GM21423 (cell line): ENCODE results near the gene CELF2.
A peak's percentile ranks its signal among the peaks of the same experiment; 100 is the strongest.
"Not testable (repeated sequence)": the region's sequence is repeated elsewhere in the genome, so short reads cannot be mapped to it uniquely, and the experiment has no call there.

ENCODE experiments used
- ATAC-seq: cut with Tn5 transposase; IDR thresholded peaks from one replicate; pipeline ENCODE4 v1.9.1; 2021; ENCODE audit warnings: mild to moderate bottlenecking, moderate library complexity; ENCODE audit not compliant: unreplicated experiment

Gene CELF2

GRCh38 chr10:11168423-11169090, 150.9 kb downstream of the CELF2 start:
- no peak for ATAC-seq

DNA sequence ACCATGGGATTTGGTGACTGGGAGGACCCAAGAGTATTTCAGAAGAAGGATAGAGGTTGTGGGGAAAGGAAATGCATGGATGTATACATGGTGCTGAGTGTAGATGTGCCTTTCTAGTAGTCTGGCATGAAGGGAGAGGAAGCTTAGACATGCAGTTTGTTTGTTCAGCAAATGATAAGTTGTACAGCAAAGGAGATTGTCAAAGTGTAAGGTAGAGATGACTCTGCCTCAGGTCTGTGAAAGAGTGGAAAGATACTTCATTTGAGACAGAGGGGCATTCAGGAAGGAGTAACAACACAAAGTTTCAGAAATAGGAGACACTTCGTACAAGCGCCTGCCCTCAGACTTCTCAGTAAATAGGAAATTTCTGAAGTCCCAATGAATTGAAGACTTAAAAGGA, 152.3 kb downstream of the CELF2 start:
- no peak for ATAC-seq

DNA sequence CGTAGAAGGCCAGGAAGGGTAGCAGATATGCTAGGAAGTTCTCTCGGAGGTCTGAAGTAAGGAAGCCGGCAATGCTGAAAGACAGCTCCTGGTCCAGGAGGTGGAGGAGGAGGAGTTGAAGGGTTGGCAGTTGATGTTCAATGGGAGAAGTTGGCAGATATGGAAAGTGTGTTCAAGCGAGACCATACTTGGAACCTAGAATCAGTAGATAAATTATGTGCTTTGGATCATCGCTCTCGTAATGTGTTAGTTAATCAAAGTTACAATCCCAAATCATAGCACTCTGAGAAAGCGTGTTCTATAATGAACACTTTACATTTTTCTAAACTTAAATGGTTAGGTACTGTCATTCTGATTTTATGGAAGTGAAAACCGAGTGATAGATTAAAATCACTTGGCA, 152.9 kb downstream of the CELF2 start:
- ATAC-seq, result no peak

GRCh38 chr10:11170993-11171851, 153.6 kb downstream of the CELF2 start:
- ATAC-seq, result peak; percentile 24

- no peak for ATAC-seq
Observed at GRCh38 chr10:11173042-11173441, 155.4 kb downstream of the CELF2 start.

DNA sequence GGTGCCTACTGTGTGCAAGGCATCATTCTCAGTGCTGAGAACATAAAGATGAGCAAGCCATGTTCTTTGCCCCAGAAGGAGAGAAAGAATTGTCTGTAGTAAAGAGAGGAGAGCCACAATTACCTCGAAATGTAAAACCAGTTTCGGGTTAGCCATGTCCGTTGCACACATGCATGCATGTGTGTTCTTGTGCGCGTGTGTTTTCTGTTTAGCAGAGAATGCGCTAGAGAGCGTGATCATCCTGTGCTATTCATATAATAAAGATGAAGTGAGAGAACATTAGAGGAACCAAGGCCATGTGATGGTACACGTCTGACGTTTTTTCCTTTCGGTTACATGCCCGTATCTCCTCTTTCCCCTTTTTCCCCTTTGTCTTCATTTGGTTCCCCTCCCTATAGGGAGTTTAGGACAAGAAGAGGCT, 158.2 kb downstream of the CELF2 start:
- ATAC-seq, result peak; percentile 42

DNA sequence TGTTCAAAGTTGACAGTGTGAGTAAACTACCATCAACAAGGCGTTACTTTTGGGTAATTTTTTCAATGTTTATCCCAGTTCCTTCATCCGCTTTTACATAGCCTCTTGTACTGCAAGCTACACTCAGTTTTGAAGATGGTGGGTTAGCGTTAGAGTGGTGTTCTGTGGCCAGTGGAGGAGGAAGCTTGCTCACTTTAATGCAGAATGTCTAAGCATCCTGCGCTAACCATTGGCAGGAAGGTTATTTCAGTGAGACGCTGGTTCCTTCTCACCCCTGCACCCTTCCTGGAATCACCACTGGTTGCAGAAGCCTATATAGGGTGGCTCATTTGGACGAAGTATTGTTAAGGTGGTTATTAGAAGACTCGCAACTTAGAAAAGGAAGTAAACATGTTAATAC, 159.1 kb downstream of the CELF2 start:
- no peak for ATAC-seq

DNA sequence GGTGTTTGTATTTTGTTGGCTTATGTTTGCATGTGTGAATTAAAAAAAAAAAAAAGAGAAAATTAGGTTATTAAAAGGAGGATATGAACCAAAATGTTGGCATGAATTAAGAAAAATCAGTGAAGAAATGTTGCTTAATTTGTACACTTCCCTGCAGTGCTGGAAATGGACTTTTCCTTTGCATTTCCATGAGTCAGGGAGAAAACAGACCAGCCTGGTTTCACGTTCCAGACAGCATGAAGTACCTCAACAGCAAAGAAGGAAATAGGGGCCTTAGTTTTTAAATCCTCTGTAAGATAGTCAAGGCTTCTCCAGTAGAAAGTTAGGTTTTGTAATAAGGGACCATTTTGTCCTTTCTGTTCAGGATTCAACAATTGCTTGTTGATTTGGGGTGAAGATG, 159.7 kb downstream of the CELF2 start:
- ATAC-seq, result no peak

GRCh38 chr10:11177926-11178471, 160.3 kb downstream of the CELF2 start:
- ATAC-seq, result no peak

GRCh38 chr10:11178606-11179515, 161.2 kb downstream of the CELF2 start:
- peak; percentile 80 for ATAC-seq

GRCh38 chr10:11179516-11180105, 161.9 kb downstream of the CELF2 start:
- ATAC-seq, result no peak

DNA sequence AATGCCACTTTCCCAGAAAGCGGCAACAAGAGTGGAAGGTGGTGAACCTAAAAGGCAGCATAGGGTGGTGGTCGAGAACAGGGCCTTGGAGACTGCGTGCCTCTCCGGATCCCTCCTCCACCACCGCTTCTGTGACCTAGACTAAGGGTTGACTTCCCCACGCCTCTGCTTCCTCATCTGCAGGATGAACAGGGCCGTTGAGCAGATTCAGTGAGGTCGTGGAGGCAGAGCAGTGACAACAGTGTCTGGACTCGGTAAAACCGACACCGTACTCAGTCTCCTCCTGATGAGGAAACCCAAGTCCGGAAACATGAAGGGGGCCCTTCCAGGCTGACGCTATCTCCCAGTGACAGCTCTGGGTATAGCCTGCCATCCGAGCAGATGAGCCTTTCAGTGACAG, 162.6 kb downstream of the CELF2 start:
- ATAC-seq, result peak; percentile 15

DNA sequence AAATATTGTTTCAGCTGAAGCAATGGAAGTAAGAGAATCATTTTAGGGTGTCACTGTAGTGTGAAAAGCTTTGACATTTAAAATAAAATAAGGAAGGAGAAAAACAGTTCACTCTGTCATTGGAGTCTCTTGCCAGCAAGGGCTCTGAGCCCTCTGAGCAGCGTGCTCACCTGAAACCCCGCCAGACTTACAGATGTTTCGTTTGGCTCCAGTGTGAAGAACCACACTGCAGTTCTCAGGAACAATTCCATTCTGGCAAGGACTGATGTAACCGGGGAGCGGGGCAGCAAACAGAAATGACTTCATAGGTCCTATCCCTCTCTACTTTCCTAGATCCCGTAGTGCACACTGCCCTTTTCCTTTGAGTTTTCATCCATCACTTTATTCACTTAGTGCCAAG, 164.3 kb downstream of the CELF2 start:
- ATAC-seq, result no peak

- ATAC-seq, result no peak
Observed at GRCh38 chr10:11183015-11183414, 165.3 kb downstream of the CELF2 start.

- no peak for ATAC-seq
Observed at GRCh38 chr10:11184093-11184492, 166.4 kb downstream of the CELF2 start.

- not testable (repeated sequence) for ATAC-seq
Observed at GRCh38 chr10:11185128-11185665, 167.5 kb downstream of the CELF2 start.

- ATAC-seq, result no peak
Observed at GRCh38 chr10:11186374-11186773, 168.7 kb downstream of the CELF2 start.

DNA sequence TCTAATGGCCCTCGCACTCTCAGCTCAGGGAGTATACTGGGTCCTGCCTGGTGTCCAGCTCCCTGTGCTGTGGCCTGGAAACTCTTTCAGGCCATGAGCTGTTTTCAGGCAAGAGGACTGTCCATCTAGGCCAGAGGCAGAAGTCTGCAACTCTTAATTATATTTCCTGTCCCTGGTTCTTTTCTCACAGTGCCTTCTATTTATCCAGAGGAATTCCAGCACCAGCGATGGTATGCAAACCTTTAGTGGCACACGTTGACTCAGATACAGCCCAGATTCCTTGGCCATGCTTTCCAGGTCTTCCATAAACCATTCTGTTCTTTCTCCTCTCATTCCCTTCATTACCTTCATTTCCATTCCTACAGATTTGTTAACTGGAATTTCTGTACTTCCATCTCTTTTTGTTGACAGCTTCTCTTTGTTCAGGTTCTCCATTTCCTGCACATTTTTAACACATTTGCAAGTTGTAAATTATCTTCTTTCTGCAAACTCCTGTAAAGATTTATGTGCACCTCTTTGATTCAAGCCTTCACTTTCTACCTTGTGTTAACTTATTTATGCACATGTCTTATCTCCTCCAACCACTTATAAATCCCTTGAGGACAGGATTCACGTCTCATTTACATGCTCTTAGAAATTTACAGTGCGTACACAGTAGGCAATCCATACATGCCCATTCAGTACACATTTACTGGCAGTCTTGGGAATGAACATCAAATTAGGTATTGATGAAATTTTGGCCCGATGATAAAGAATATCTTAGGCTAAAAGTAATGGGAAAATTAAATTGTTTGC, 172.1 kb downstream of the CELF2 start:
- no peak for ATAC-seq

DNA sequence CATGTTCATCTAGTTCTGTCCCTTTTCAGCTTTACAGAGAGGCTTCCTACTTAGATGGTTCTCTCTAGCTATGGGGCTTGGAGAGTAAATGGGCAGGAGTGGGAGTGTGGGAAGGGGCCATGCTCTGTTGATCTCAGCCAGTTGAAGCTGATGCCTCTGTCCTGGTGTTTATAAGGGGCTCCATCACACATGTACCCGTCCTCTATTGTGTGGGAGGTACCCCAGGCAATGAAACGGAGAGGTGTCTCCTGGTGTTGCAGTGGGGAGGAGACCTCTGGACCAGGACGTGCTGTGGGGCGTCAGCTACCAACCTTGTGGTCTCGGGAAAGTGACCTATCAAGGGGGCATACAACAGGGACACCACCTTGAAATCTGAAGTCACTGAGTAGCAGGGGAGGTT, 173.5 kb downstream of the CELF2 start:
- ATAC-seq, result no peak

DNA sequence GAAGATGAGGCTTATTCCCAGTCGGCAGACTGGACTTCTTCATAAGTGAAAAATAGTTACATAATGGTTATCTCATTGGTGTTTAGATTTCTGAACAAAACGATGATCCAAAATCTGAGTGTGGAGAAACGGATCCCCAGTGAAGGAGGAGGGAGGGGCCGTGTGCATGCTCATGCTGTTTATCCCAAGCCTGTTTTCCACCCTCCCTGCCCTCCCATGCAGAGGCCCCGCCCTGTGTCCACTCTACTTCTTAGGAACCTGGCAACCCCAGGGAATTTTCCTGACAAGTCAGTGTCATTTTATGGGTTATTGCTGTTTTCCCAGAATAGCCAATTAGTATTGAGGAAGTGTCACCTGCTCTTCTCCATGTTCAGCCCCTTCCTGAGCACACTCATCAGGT, 174.0 kb downstream of the CELF2 start:
- no peak for ATAC-seq
